Smooth muscle cell of the coronary artery (primary cell): Measurements from ENCODE around the gene OR2G3. TPM values are rescaled to one million over a fixed set of nuclear protein-coding genes. Genes with fewer than 3 reads are reported as not detected.

Experiments used
- total RNA-seq: library from RNA; depleted of rRNA; stranded (reverse); fragments of >200 nt; gene quantifications from 2 replicates; pipeline ENCODE4 v1.2.3, GENCODE V29; 2014; ENCODE audit warnings: low replicate concordance

OR2G3 gene
- total RNA-seq: not detected in 2 replicates

GRCh38 chr1:247605286-247605685 is at the start of gene OR2G3:
OR2G3 (plus strand) TSS chr1:247605586; CDS start chr1:247605586, 0 bp downstream.

GRCh38 chr1:247588060-247588459 is 17.3 kb upstream of the OR2G3 start, which contains the start of gene OR2G2:
OR2G2 (plus strand) TSS chr1:247588360; CDS start chr1:247588360, 0 bp downstream.

Other genes starting within 250 kb of the OR2G3 start
- 0.23 TPM in 1 of 2 replicates, not detected in the other for gene NLRP3, start 189.4 kb upstream of the OR2G3 start, total RNA-seq
- not detected in 2 replicates for gene OR2B11, start 147.5 kb upstream of the OR2G3 start, total RNA-seq
- gene OR2C3, start 69.1 kb upstream of the OR2G3 start, total RNA-seq: not detected in 2 replicates
- not detected in 2 replicates for gene GCSAML, start 56.5 kb upstream of the OR2G3 start, total RNA-seq
- not detected in 2 replicates for gene OR2G2, start 17.2 kb upstream of the OR2G3 start, total RNA-seq
- not detected in 2 replicates for gene OR13G1, start 74.2 kb downstream of the OR2G3 start, total RNA-seq
- not detected in 2 replicates for gene OR6F1, start 111.1 kb downstream of the OR2G3 start, total RNA-seq
- gene OR14K1, start 133.0 kb downstream of the OR2G3 start, total RNA-seq: not detected in 2 replicates
- not detected in 2 replicates for gene OR14A2, start 142.6 kb downstream of the OR2G3 start, total RNA-seq
- gene OR1C1, start 155.0 kb downstream of the OR2G3 start, total RNA-seq: not detected in 2 replicates
- not detected in 2 replicates for gene OR14A16, start 218.5 kb downstream of the OR2G3 start, total RNA-seq
- gene OR11L1, start 236.3 kb downstream of the OR2G3 start, total RNA-seq: not detected in 2 replicates